Testis (tissue), 2 donors: Measurements from ENCODE around the gene GSG1L.

Experiments used
- POLR2A ChIP-seq: fragments of 450-650 bp; IDR thresholded peaks from one replicate; pipeline ENCODE4 v1.6.1; 2017; ENCODE audit warnings: antibody characterized with exemption, mild to moderate bottlenecking, moderate library complexity
- TF ChIP-seq, protein P1 (sequence below), 3 experiments: fragments of 450-650 bp in 2 of 3; fragments of 200-600 bp in 1 of 3; sonication (generic) in 1 of 3; IDR thresholded peaks; one replicate each; pipeline ENCODE4 v1.5.1; 2016 to 2019; ENCODE audit warnings: antibody characterized with exemption in 3 of 3, mild to moderate bottlenecking in 2 of 3, moderate library complexity in 1 of 3

DNA sequence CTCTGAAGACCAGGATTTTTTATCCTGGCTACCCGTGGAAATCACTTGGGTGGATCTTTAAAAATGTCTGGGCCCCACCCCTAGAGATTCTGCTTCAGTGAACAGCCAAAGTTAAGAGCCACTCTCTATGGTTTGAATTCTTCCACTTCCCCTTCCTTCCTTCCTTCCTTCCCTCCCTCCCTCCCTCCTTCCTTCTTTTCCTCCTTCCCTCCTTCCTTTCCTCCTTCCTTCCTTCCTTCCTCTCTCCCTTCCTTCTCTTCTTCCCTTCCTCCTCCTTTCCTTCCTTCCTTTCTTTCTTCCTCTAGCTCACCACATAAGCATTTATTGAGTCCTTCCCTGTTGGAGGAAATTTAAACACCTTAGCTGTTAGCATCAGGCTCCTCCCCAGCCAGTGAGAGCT, 310.0 kb downstream of the GSG1L start:
- TF ChIP-seq POLR2A, result no peak
- TF ChIP-seq, protein P1, sequence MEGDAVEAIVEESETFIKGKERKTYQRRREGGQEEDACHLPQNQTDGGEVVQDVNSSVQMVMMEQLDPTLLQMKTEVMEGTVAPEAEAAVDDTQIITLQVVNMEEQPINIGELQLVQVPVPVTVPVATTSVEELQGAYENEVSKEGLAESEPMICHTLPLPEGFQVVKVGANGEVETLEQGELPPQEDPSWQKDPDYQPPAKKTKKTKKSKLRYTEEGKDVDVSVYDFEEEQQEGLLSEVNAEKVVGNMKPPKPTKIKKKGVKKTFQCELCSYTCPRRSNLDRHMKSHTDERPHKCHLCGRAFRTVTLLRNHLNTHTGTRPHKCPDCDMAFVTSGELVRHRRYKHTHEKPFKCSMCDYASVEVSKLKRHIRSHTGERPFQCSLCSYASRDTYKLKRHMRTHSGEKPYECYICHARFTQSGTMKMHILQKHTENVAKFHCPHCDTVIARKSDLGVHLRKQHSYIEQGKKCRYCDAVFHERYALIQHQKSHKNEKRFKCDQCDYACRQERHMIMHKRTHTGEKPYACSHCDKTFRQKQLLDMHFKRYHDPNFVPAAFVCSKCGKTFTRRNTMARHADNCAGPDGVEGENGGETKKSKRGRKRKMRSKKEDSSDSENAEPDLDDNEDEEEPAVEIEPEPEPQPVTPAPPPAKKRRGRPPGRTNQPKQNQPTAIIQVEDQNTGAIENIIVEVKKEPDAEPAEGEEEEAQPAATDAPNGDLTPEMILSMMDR (IDR thresholded peaks at IDR 0.05), result no peak
